Spleen (tissue), 11 donors: ENCODE data around the gene GRIK2. TPM values are rescaled to one million over a fixed set of nuclear protein-coding genes. Genes with fewer than 3 reads are reported as not detected.

Experiments used
- DNase-seq: peaks from one replicate; pipeline ENCODE4 v3.0.0-alpha.2; 2020
- H3K27ac ChIP-seq, 8 donors: fragments of 200-600 bp; sonication (generic) in 7 of 8; 1 replicate in 4 of 8; 2 replicates in 4 of 8; pipeline versions ENCODE4 v1.5.0 to v1.8.0; 2016 to 2021; ENCODE audit warnings: inconsistent platforms in 4 of 8, mild to moderate bottlenecking in 4 of 8, moderate library complexity in 1 of 8
- H3K27me3 ChIP-seq, 7 donors: fragments of 200-600 bp; sonication (generic) in 6 of 7; replicated peaks in 1 of 7; 1 replicate in 4 of 7; 2 replicates in 3 of 7; pipeline versions ENCODE4 v1.5.0 to v1.8.0; 2016 to 2021; ENCODE audit warnings: inconsistent platforms in 3 of 7, mild to moderate bottlenecking in 1 of 7
- H3K36me3 ChIP-seq, 6 donors: fragments of 200-600 bp; sonication (generic) in 5 of 6; 1 replicate in 4 of 6; 2 replicates in 2 of 6; pipeline versions ENCODE4 v1.5.0 to v1.8.0; 2016 to 2021; ENCODE audit warnings: inconsistent platforms in 2 of 6
- H3K4me1 ChIP-seq, 6 donors: fragments of 200-600 bp; sonication (generic) in 5 of 6; 1 replicate in 3 of 6; 2 replicates in 3 of 6; pipeline versions ENCODE4 v1.5.0 to v1.8.0; 2016 to 2021; ENCODE audit warnings: inconsistent platforms in 3 of 6
- H3K4me3 ChIP-seq, 8 donors: fragments of 200-600 bp; sonication (generic) in 7 of 8; 1 replicate in 4 of 8; 2 replicates in 4 of 8; pipeline versions ENCODE4 v1.5.0 to v1.8.0; 2016 to 2021; ENCODE audit warnings: inconsistent platforms in 4 of 8, mild to moderate bottlenecking in 4 of 8, moderate library complexity in 2 of 8
- H3K9me3 ChIP-seq, 8 donors: fragments of 200-600 bp; sonication (generic) in 7 of 8; 1 replicate in 4 of 8; 2 replicates in 4 of 8; pipeline versions ENCODE4 v1.5.0 to v1.8.0; 2016 to 2021; ENCODE audit warnings: inconsistent platforms in 4 of 8
- POLR2A ChIP-seq, 3 donors: fragments of 450-650 bp; IDR thresholded peaks; one replicate each; pipeline ENCODE4 v1.5.1; 2017; ENCODE audit warnings: antibody characterized with exemption in 3 of 3, mild to moderate bottlenecking in 1 of 3
- POLR2AphosphoS5 ChIP-seq, 3 donors: sonication (generic); formaldehyde crosslinking; IDR thresholded peaks; one replicate each; pipeline ENCODE4 v1.5.1; 2017; ENCODE audit warnings: antibody characterized with exemption in 3 of 3
- WGBS, 5 donors: extraction: QIAGEN DNeasy Blood & Tissue Kit in 3 of 5; methylation state at CpG; one replicate each; pipeline versions ENCODE4 v1.1.5 to v1.1.7; 2013 to 2018; 5-methylcytosine and 5-hydroxymethylcytosine counted together
- intact Hi-C: fragments of 100-400 bp; cut with DNase I; formaldehyde crosslinking; loops from one replicate; pipeline ENCODE4 v1.15.0; 2023; ENCODE audit warnings: low total_unique reads
- polyA plus RNA-seq, 3 donors: library from polyadenylated mRNA; stranded (reverse); fragments of 200-250 nt; gene quantifications; one replicate each; pipeline ENCODE4 v1.2.1, GENCODE V29; 2013
- total RNA-seq, 7 donors: library from RNA; depleted of rRNA in 3 of 7; stranded (reverse); fragments of >200 nt in 3 of 7; fragmentation: NEBNext Ultra II Directional in 4 of 7; extraction: Animal tissue kit (Norgen Biotek cat#: 25700) in 4 of 7; gene quantifications; one replicate each; pipeline versions ENCODE4 v1.1.0 to v1.2.1, GENCODE V29; 2016 to 2021
- TF ChIP-seq, protein P1 (sequence below), 11 experiments: fragments of 200-600 bp in 7 of 11; fragments of 450-650 bp in 4 of 11; sonication (generic) in 4 of 11; IDR thresholded peaks in 8 of 11; conservative IDR thresholded peaks in 3 of 11; 1 replicate in 7 of 11; 2 replicates in 4 of 11; pipeline versions ENCODE4 v1.4.0 to v1.8.0; 2016 to 2021; ENCODE audit warnings: antibody characterized with exemption in 11 of 11, inconsistent platforms in 4 of 11, mild to moderate bottlenecking in 1 of 11
- donor health status: healthy with polysubstance abuse.
- donor health status: DM: no; HTN: no; CAD: no; lungs with moderate emphysema.
- donor health status: DM: no; HTN: no; CAD: no.
- donor health status: Bipolar disorder and iron deficiency.
- donor health status: healthy.
- donor health status: DM: no; HTN: no; CAD: no.
- donor health status: DM: yes; HTN: yes; CAD: no.

Gene GRIK2
- total and polyA plus RNA-seq, 10 donors: 0.07 to 2.7 (median 0.89) TPM

GRCh38 chr6:101401792-101402621 lies 8.5 kb downstream of the GRIK2 start:
- Histone ChIP-seq H3K4me1 (no peaks in the 10 kb centered on the region), H3K27me3 (peaks cover 2 to 68% (median 33%) of the 10 kb centered on the region in 7 donors), H3K36me3 (no peaks in the 10 kb centered on the region), H3K4me3 (no peak overlapping the region), H3K27ac (no peak overlapping the region), H3K9me3 (peaks cover 0 to 17% (median 0%) of the 10 kb centered on the region in 8 donors)
- DNase-seq: no peak
- intact Hi-C loops: no loop called here
- no peak for TF ChIP-seq POLR2A (IDR thresholded peaks at IDR 0.05)
- TF ChIP-seq, protein P1, sequence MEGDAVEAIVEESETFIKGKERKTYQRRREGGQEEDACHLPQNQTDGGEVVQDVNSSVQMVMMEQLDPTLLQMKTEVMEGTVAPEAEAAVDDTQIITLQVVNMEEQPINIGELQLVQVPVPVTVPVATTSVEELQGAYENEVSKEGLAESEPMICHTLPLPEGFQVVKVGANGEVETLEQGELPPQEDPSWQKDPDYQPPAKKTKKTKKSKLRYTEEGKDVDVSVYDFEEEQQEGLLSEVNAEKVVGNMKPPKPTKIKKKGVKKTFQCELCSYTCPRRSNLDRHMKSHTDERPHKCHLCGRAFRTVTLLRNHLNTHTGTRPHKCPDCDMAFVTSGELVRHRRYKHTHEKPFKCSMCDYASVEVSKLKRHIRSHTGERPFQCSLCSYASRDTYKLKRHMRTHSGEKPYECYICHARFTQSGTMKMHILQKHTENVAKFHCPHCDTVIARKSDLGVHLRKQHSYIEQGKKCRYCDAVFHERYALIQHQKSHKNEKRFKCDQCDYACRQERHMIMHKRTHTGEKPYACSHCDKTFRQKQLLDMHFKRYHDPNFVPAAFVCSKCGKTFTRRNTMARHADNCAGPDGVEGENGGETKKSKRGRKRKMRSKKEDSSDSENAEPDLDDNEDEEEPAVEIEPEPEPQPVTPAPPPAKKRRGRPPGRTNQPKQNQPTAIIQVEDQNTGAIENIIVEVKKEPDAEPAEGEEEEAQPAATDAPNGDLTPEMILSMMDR (IDR thresholded peaks at IDR 0.05 in 8 of 11, conservative IDR thresholded peaks at IDR 0.05 in 3 of 11): no peak
- no peak for TF ChIP-seq POLR2AphosphoS5 (IDR thresholded peaks at IDR 0.05)
- 8 to 36% (median 11%) methylated on average over 46 to 50 of the region's 50 CpGs for WGBS, 5 donors

DNA sequence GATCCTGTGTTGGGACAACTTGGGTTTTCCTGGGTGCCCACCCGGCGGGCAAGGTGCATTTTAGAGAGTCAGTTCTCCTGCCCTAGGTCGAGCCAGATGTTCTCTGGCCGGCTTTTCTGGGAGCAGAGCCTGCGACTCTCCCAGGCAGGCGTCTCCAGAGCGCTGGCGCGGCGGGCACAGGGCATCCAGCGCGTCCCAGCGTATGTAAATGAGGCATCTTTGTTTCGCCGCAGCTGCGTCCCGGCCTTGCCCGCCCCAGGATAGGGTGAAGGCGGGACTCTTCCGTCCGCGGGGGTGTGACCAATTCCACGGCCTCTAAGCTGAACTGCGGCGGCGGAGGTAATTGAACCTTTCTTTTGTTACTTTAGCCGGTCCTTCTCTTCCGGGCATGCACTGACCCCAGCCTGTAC lies 9.1 kb downstream of the GRIK2 start:
- H3K27me3 ChIP-seq: peaks cover 2 to 62% (median 33%) of the 10 kb centered on the region in 7 donors
- no peak overlapping the region for H3K27ac ChIP-seq
- peaks cover 0 to 17% (median 0%) of the 10 kb centered on the region in 8 donors for H3K9me3 ChIP-seq
- H3K4me1 ChIP-seq: no peaks in the 10 kb centered on the region
- H3K4me3 ChIP-seq: no peak overlapping the region
- 7 to 19% (median 14%) methylated on average over 19 to 28 of the region's 28 CpGs for WGBS, 5 donors
- DNase-seq: no peak
- intact Hi-C loops: no loop called here
- no peaks in the 10 kb centered on the region for H3K36me3 ChIP-seq
- TF ChIP-seq POLR2A (IDR thresholded peaks at IDR 0.05) (no peak), POLR2AphosphoS5 (IDR thresholded peaks at IDR 0.05) (no peak)
- TF ChIP-seq, protein P1 (IDR thresholded peaks at IDR 0.05 in 8 of 11, conservative IDR thresholded peaks at IDR 0.05 in 3 of 11): no peak

GRCh38 chr6:101403216-101403945 lies 9.9 kb downstream of the GRIK2 start:
- no peaks in the 10 kb centered on the region for H3K36me3 ChIP-seq
- TF ChIP-seq, protein P1 (IDR thresholded peaks at IDR 0.05 in 8 of 11, conservative IDR thresholded peaks at IDR 0.05 in 3 of 11): no peak
- H3K27me3 ChIP-seq: peaks cover 2 to 56% (median 33%) of the 10 kb centered on the region in 7 donors
- intact Hi-C loops: no loop called here
- H3K4me1 ChIP-seq: no peaks in the 10 kb centered on the region
- WGBS, 5 donors: 18 to 33% (median 20%) methylated on average over 16 of the region's 16 CpGs
- H3K27ac ChIP-seq: no peak overlapping the region
- peaks cover 0 to 17% (median 0%) of the 10 kb centered on the region in 8 donors for H3K9me3 ChIP-seq
- no peak for DNase-seq
- H3K4me3 ChIP-seq: no peak overlapping the region

- peaks cover 0 to 11% (median 0%) of the 10 kb centered on the region in 8 donors for H3K9me3 ChIP-seq
- WGBS, 5 donors: 30 to 43% (median 41%) methylated on average over 4 of the region's 4 CpGs
- H3K27me3 ChIP-seq: peaks cover 2 to 42% (median 22%) of the 10 kb centered on the region in 7 donors
- H3K36me3 ChIP-seq: no peaks in the 10 kb centered on the region
- H3K27ac ChIP-seq: no peak overlapping the region
- no peak for DNase-seq
- TF ChIP-seq, protein P1 (IDR thresholded peaks at IDR 0.05 in 8 of 11, conservative IDR thresholded peaks at IDR 0.05 in 3 of 11): no peak
- TF ChIP-seq POLR2A (IDR thresholded peaks at IDR 0.05) (no peak), POLR2AphosphoS5 (IDR thresholded peaks at IDR 0.05) (no peak)
- H3K4me1 ChIP-seq: no peaks in the 10 kb centered on the region
- intact Hi-C loops: no loop called here
- H3K4me3 ChIP-seq: no peak overlapping the region
Observed at GRCh38 chr6:101404775-101405174, 11.3 kb downstream of the GRIK2 start.
